Gastrocnemius medialis (tissue), 4 donors: Measurements from ENCODE around the gene SLC11A2.
A peak's percentile ranks its signal among the peaks of the same experiment; 100 is the strongest.

ENCODE experiments used
- CTCF ChIP-seq, 5 experiments: fragments of 450-650 bp in 3 of 5; fragments of 200-600 bp in 2 of 5; sonication (generic) in 2 of 5; IDR thresholded peaks in 4 of 5; conservative IDR thresholded peaks in 1 of 5; 1 replicate in 4 of 5; 2 replicates in 1 of 5; pipeline ENCODE4 v1.5.1; 2016 to 2019; ENCODE audit warnings: antibody characterized with exemption in 5 of 5, mild to moderate bottlenecking in 3 of 5, moderate library complexity in 3 of 5
- POLR2A ChIP-seq, 2 donors: fragments of 450-650 bp; IDR thresholded peaks; one replicate each; pipeline ENCODE4 v1.6.1; 2017; ENCODE audit warnings: antibody characterized with exemption in 2 of 2, mild to moderate bottlenecking in 2 of 2, moderate library complexity in 2 of 2

- TF ChIP-seq CTCF (IDR thresholded peaks at IDR 0.05 in 4 of 5, conservative IDR thresholded peaks at IDR 0.05 in 1 of 5) (no peak), POLR2A (IDR thresholded peaks at IDR 0.05) (peak; percentile 47 to 57)
These were observed 17.1 kb downstream of the SLC11A2 start for GRCh38 chr12:51009056-51009440.
